ENCODE data around the gene UMODL1.

Gene UMODL1

GRCh38 chr21:42071146-42071737 is at the start of gene UMODL1:
UMODL1 (plus strand) TSS chr21:42071317; CDS start chr21:42071317, 0 bp downstream.
- DNase-seq = no peak

- DNase-seq = no peak
These were observed 49.6 kb upstream of the UMODL1 start for GRCh38 chr21:42021371-42022090.

GRCh38 chr21:42022091-42022430 is 49.1 kb upstream of the UMODL1 start:
- no peak for DNase-seq

GRCh38 chr21:42022906-42023305 is 48.2 kb upstream of the UMODL1 start:
- DNase-seq = no peak

- DNase-seq = no peak
These were observed 45.6 kb upstream of the UMODL1 start for GRCh38 chr21:42025376-42026081.

- no peak for DNase-seq
These were observed 45.1 kb upstream of the UMODL1 start for GRCh38 chr21:42026082-42026435.

- no peak for DNase-seq
These were observed 43.9 kb upstream of the UMODL1 start for GRCh38 chr21:42027085-42027821.

- DNase-seq = no peak
These were observed 43.0 kb upstream of the UMODL1 start for GRCh38 chr21:42027822-42028765.

GRCh38 chr21:42028766-42029425 is 42.2 kb upstream of the UMODL1 start:
- no peak for DNase-seq

GRCh38 chr21:42030311-42030710 is 40.8 kb upstream of the UMODL1 start:
- DNase-seq = no peak

GRCh38 chr21:42031241-42031640 is 39.9 kb upstream of the UMODL1 start:
- DNase-seq = no peak

GRCh38 chr21:42031816-42032215 is 39.3 kb upstream of the UMODL1 start:
- no peak for DNase-seq

GRCh38 chr21:42032266-42032665 is 38.9 kb upstream of the UMODL1 start:
- DNase-seq = no peak

GRCh38 chr21:42032968-42033367 is 38.1 kb upstream of the UMODL1 start:
- DNase-seq = no peak

GRCh38 chr21:42036313-42036712 is 34.8 kb upstream of the UMODL1 start:
- DNase-seq = no peak

GRCh38 chr21:42037516-42037915 is 33.6 kb upstream of the UMODL1 start:
- no peak for DNase-seq

- no peak for DNase-seq
These were observed 33.2 kb upstream of the UMODL1 start for GRCh38 chr21:42037943-42038342.

GRCh38 chr21:42038393-42038792 is 32.7 kb upstream of the UMODL1 start:
- no peak for DNase-seq

- DNase-seq = no peak
These were observed 32.2 kb upstream of the UMODL1 start for GRCh38 chr21:42038826-42039425.

- DNase-seq = no peak
These were observed 31.6 kb upstream of the UMODL1 start for GRCh38 chr21:42039470-42039901.

- DNase-seq = no peak
These were observed 31.2 kb upstream of the UMODL1 start for GRCh38 chr21:42039911-42040351.
